ENCODE data around the gene ARSI. TPM values are rescaled to one million over a fixed set of nuclear protein-coding genes. Genes with fewer than 3 reads are reported as not detected.
"Not testable (repeated sequence)": the region's sequence is repeated elsewhere in the genome, so short reads cannot be mapped to it uniquely, and the experiment has no call there.

Gene ARSI
- total RNA-seq, 1 donor from 2014 or later = 0.51 TPM

- no peaks in the 10 kb centered on the region for H3K9me3 Mint-ChIP-seq
- peaks cover 49% of the 10 kb centered on the region for H3K4me1 Mint-ChIP-seq
- H3K36me3 Mint-ChIP-seq (ENCODE audit: low read depth) = no peaks in the 10 kb centered on the region
- H3K4me3 Mint-ChIP-seq = no peak overlapping the region
- DNase-seq (ENCODE audit: low read depth, low spot score) = no peak
- peaks cover 22% of the 10 kb centered on the region for H3K27me3 Mint-ChIP-seq (ENCODE audit: low read depth)
- H3K27ac Mint-ChIP-seq (ENCODE audit: unreplicated experiment) = no peak overlapping the region
- TF ChIP-seq CTCF (conservative IDR thresholded peaks at IDR 0.05) = no peak
Measured at GRCh38 chr5:150253416-150254208, 49.1 kb downstream of the ARSI start.

GRCh38 chr5:150252489-150252888 lies 50.2 kb downstream of the ARSI start:
- Mint-ChIP-seq H3K9me3 (no peaks in the 10 kb centered on the region), H3K36me3 (ENCODE audit: low read depth) (no peaks in the 10 kb centered on the region), H3K4me1 (peaks cover 38% of the 10 kb centered on the region), H3K27ac (ENCODE audit: unreplicated experiment) (no peak overlapping the region), H3K4me3 (no peak overlapping the region), H3K27me3 (ENCODE audit: low read depth) (peaks cover 22% of the 10 kb centered on the region)
- TF ChIP-seq CTCF (conservative IDR thresholded peaks at IDR 0.05) = no peak
- no peak for DNase-seq (ENCODE audit: low read depth, low spot score)

- Mint-ChIP-seq H3K4me1 (peaks cover 35% of the 10 kb centered on the region), H3K9me3 (no peaks in the 10 kb centered on the region), H3K27ac (ENCODE audit: unreplicated experiment) (no peak overlapping the region), H3K4me3 (no peak overlapping the region), H3K36me3 (ENCODE audit: low read depth) (no peaks in the 10 kb centered on the region), H3K27me3 (ENCODE audit: low read depth) (peaks cover 22% of the 10 kb centered on the region)
- no peak for DNase-seq (ENCODE audit: low read depth, low spot score)
- TF ChIP-seq CTCF (conservative IDR thresholded peaks at IDR 0.05) = no peak
Measured at GRCh38 chr5:150251504-150251903, 51.2 kb downstream of the ARSI start.

- peak overlapping the region; percentile 83 for H3K27ac Mint-ChIP-seq (ENCODE audit: unreplicated experiment)
- TF ChIP-seq CTCF (conservative IDR thresholded peaks at IDR 0.05) = no peak
- no peak overlapping the region for H3K4me3 Mint-ChIP-seq
- H3K4me1 Mint-ChIP-seq = peaks cover 27% of the 10 kb centered on the region
- no peaks in the 10 kb centered on the region for H3K9me3 Mint-ChIP-seq
- DNase-seq (ENCODE audit: low read depth, low spot score) = no peak
- peaks cover 22% of the 10 kb centered on the region for H3K27me3 Mint-ChIP-seq (ENCODE audit: low read depth)
- no peaks in the 10 kb centered on the region for H3K36me3 Mint-ChIP-seq (ENCODE audit: low read depth)
Measured at GRCh38 chr5:150249744-150250143, 53.0 kb downstream of the ARSI start.

- H3K9me3 Mint-ChIP-seq = no peaks in the 10 kb centered on the region
- H3K36me3 Mint-ChIP-seq (ENCODE audit: low read depth) = no peaks in the 10 kb centered on the region
- peaks cover 23% of the 10 kb centered on the region for H3K4me1 Mint-ChIP-seq
- no peak for DNase-seq (ENCODE audit: low read depth, low spot score)
- no peak for TF ChIP-seq CTCF (conservative IDR thresholded peaks at IDR 0.05)
- H3K4me3 Mint-ChIP-seq = no peak overlapping the region
- no peak overlapping the region for H3K27ac Mint-ChIP-seq (ENCODE audit: unreplicated experiment)
- peaks cover 21% of the 10 kb centered on the region for H3K27me3 Mint-ChIP-seq (ENCODE audit: low read depth)
Measured at GRCh38 chr5:150248946-150249345, 53.8 kb downstream of the ARSI start.

- H3K27ac Mint-ChIP-seq (ENCODE audit: unreplicated experiment); DNase-seq (ENCODE audit: low read depth, low spot score); H3K36me3 Mint-ChIP-seq (ENCODE audit: low read depth); H3K4me3 Mint-ChIP-seq; H3K9me3 Mint-ChIP-seq: not testable (repeated sequence)
- Mint-ChIP-seq H3K27me3 (ENCODE audit: low read depth) (peaks cover 19% of the 10 kb centered on the region), H3K4me1 (peaks cover 21% of the 10 kb centered on the region)
Measured at GRCh38 chr5:150248493-150248892, 54.2 kb downstream of the ARSI start.
